HG02588 (cell line): ENCODE measurements around the gene TMEM45A.
"Not testable (repeated sequence)": the region's sequence is repeated elsewhere in the genome, so short reads cannot be mapped to it uniquely, and the experiment has no call there.

Experiments
- ATAC-seq: cut with Tn5 transposase; IDR thresholded peaks from one replicate; pipeline ENCODE4 v1.9.1; 2021; ENCODE audit warnings: mild to moderate bottlenecking, moderate library complexity; ENCODE audit not compliant: unreplicated experiment

The TMEM45A gene, protein sequence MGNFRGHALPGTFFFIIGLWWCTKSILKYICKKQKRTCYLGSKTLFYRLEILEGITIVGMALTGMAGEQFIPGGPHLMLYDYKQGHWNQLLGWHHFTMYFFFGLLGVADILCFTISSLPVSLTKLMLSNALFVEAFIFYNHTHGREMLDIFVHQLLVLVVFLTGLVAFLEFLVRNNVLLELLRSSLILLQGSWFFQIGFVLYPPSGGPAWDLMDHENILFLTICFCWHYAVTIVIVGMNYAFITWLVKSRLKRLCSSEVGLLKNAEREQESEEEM

DNA sequence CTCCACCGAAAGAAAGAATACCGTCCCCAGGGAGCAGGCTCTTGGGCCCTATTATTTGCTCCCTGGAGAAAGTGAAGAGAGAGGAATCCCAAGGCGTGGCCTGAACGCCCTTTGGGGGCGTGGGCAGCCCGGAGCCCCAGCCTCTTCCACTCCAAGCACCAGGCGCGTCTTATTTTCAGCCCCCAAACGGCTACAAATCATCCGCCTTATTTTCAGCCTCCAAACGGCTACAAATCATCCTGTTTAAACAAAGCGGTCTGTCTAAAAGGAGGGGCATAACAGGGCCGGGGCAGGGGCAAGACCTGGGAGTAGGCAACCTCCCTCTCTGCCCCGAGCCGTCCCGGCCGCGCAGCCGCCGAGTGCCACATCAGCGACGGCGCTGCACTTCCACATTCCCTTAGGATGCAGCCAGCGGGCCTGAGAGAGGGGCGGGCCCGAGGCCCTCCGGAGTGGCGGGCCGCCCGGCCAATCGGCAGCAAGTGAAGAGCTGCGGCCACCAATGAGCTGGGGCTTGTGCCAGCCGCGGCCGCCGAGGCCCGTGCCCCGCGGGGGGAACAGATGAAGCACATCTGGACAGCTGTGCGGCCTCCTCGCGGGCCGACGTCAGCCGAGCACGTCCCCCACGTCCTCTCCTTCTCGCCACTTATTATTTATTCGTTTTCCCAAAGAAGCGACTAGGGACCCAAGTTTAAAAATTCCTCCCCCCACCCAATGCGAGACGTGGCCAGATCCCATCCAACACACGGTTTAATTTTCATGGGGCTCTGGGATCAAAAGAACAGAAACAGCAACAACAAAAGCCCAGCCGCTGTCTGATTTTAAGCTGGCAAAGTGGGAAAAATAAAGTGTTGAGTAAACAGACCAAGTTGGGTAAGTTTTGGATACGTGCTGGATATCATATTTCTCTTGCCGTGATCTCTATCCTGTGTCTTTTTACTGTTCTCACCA lies at the start of gene TMEM45A:
Gene TMEM45A, plus strand, starts transcription at position 561 of the 948 bp plus-strand sequence. CDS start 62,593 bp downstream, outside the sequence.
- peak; percentile 98 for ATAC-seq

DNA sequence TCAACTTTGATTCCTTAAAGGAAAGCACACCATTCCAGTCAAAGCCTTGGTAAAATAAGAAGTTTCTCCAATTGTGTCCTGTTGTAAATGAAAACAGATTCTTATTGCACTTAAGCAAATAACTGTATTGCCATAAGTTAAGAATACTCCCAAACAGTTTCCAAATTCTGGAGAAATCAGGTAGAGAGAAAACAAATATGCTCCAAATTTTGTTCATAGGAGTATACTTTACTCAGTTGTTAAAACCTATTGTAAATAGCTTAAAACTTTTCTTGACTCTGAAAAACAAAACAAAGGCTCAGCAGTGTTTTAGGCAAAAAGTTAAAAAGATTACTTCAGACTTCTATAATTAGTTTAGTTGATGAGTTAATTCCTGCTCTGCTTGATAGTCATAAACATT lies 48.7 kb upstream of the TMEM45A start:
- no peak for ATAC-seq

DNA sequence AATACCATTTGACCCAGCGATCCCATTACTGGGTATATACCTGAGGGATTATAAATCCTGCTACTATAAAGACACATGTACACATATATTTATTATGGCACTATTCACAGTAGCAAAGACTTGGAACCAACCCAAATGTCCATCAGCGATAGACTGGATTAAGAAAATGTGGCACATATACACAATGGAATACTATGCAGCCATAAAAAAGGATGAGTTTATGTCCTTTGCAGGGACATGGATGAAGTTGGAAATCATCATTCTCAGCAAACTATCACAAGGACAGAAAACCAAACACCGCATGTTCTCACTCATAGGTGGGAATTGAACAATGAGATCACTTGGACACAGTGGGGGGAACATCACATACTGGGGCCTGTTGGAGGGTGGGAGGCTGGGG lies 45.4 kb upstream of the TMEM45A start:
- not testable (repeated sequence) for ATAC-seq

DNA sequence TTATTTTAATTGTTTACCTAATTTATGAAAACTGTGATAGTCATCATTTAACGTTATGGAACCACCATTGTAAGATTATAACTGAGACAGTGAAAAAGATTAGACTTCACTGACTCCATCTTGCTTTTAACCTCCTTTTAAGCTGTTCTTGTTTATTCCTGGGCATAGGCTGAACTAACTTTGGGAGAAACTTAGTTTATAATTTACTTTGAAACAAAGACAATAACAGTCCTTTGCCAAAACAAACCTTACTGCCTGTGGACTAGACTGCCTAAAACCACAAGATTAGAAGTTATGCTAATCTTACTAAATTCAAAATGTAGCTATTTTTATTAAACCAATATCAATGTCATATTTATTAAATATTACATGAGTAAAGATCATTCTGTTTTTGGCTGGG lies 44.3 kb upstream of the TMEM45A start:
- ATAC-seq, result no peak

DNA sequence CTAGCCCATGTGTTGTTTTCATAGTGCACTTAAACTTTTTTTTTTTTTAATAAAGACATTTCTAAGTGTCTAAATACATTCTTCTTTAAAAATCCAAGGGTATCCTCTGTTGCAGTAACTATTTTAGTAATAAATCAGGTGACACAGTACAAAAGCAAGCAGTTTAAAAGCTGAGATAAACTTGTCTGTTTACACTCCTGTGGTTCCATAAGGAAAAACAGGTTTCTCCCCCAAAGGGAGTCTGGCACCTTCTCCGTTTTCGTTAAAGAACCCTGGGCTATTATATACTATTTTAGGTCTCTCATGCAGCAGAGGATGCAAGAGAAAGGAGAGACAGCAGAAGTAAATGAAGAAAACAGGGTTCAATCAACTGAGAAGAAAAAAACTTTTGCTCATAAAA lies 43.2 kb upstream of the TMEM45A start:
- no peak for ATAC-seq

DNA sequence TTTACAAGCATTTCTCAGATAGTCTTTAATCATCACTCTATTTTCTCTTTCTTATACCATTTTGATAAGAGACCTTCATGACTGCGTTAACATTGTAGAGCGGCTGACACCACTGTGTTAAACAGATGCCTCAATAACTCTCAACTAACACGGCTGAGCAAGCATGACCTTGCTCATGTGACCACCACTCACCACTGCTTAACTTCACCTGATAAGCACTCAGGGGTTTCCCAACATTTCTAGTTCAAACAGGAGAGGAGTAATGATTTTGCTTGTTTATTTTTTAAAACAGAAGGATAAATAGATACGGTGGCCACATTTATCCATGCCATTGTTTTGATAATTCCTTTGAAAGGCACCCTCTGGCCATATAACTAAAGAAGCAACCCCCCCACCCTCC lies 37.7 kb upstream of the TMEM45A start:
- no peak for ATAC-seq

DNA sequence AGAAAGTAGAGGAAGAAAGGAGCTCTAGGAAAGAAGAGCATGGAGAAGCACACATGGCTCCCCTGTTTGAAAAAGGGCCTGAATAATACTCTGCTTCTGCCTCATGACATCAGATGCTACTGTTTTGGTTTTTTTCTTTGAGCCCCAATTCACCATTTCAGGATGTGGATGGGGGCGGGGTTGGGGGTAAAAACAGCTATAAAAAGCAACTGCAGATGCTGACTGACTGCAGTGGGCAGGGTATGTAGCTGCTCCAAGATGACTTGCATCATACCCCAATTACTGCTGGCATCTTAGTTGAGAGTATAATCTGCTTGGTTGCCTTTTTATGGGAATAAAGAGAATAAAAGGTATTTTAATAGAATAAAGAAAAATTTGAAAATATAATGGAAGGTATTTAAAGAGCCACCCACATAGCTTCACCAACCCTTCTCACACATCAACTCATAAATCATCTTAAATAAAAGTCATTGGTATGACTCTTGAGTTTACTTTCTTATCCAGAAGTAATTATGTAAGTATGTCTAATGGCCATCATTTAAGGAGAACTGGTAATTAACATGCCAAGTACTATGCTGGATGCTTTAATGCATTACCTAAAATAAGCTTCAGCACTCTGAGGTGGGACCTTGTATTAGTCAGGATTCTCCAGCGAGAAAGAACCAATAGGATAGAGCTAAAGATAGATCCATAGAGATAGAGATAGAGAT lies 36.4 kb upstream of the TMEM45A start:
- no peak for ATAC-seq

DNA sequence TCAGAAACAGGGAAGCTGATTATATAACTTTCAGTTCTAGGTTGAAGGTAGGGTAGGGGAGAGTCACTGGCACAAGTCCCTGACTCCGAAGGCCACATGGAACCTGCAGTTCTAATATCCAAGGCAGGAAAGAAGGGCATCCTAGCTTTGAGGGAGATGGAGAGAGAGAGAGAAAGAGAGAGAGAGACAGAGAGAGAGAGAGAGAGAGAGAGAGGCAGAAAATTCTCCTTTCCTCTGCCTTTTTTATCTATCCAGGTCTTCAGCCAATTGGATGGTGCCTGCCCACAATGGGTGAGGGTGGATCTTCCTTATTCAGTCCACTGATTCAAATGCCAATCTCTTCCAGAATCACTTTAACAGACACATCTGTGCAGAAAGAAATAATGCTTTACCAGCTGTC lies 35.7 kb upstream of the TMEM45A start:
- no peak for ATAC-seq

DNA sequence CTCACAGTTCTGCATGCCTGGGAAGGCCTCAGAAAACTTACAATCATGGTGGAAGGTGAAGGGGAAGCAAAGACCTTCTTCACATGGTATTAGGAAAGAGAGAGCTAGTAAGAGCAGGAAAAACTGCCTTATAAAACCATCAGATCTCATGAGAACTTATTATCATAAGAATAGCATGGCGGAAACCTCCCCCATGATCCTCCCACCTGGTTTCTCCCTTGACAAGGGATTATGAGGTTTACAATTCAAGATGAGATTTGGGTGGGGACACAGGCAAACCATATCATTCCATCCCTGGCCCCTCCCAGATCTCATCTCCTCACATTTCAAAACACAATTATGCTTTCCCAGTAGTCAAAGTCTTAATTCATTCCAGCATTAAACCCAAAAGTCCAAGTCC lies 34.6 kb upstream of the TMEM45A start:
- ATAC-seq, result no peak

DNA sequence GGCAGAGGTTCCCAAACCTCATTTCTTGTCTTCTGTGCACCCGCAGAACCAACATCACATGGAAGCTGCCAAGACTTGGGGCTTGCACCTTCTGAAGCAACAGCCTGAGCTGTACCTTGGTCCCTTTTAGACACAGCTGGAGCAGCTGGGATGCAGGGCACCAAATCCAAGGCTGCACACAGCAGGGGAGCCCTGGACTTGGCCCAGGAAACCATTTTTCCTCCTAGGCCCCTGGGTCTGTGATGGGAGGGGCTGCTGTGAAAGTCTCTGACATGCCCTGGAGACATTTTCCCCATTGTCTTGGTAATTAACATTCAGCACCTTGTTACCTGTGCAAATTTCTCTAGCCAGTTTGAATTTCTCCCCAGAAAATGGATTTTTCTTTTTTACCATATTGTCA lies 33.6 kb upstream of the TMEM45A start:
- ATAC-seq, result no peak

DNA sequence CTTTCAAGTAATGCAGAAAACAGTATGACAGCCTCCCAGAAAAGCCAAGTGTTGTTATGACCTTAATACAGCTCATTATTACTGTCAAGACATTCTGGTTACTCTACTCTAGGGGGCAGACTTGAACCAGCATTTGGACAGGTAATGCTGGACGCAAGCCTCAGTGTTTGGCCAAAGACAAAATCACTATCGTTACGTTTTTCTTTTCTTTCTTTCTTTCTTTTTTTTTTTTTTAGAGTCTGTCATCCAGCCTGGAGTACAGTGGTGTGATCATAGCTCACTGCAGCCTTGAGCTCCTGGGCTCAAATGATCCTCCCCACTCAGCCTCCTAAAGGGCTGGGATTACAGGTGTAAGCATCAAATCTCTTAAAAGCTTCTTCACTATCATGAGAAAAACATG lies 29.4 kb upstream of the TMEM45A start:
- peak; percentile 84 for ATAC-seq

DNA sequence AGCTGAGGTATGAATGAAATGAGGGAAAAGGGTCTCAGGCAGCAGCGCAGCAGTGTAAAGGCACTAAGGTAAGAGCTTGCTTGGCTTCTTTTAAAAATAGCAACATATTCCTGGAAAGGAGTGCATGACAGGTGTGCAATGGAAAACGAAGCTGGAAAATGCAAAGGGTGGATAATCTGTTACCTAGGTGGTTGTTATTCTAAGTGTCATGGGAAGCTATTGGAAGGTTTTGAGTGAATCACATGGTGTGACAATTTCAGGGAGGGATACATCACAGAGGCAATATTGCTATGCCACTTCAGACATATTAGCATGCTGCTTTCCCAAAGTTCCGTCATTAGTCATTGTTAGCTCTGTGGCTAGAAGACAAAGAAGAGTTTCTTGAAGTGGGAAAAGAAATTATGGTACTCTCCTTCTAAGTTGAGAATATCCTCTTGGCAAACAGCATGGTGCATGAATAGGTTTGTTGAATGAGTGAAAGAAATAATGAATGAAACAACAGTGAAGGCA lies 28.7 kb upstream of the TMEM45A start:
- no peak for ATAC-seq

DNA sequence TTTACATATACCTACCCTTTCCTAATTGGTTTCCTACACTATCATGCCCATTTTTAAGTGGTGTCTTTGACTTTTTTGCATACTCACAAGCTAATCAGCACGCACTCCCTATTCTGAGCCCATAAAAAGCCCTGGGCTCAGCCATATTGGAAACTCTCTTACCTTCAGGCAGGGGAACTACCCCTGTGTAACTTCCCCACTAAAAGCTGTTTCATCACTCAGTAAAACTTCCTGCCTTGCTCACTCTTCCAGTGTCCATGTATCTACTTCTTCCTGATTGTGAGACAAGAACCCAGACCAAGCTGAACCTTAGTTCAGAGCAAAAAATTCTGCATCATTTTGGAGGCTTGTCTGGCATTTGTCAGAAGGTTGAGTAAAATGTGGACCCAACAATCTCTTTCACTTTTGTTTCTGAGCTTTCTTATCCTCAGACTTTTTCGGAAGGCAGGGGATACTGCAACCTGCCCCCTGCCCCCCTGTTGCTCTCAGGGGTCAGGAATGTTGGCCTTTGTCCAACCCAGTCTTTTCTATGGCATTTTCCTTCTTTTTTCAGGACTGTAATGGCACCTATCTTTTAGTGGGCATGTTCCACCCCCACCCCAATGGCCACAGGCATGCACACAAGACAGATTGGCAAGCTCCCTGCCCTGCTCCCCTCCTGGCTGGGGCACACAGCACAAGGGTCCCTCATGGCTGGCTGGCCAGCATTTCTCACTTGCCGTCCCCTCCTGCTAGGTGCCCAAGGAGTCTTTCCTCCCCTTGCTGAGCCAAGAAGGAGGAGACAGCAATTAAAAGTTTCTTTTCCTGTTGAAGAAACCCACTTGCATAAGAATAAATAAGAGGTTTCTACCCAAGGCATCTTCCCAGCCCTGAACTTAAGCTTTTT lies 26.3 kb upstream of the TMEM45A start:
- peak; percentile 58 for ATAC-seq

DNA sequence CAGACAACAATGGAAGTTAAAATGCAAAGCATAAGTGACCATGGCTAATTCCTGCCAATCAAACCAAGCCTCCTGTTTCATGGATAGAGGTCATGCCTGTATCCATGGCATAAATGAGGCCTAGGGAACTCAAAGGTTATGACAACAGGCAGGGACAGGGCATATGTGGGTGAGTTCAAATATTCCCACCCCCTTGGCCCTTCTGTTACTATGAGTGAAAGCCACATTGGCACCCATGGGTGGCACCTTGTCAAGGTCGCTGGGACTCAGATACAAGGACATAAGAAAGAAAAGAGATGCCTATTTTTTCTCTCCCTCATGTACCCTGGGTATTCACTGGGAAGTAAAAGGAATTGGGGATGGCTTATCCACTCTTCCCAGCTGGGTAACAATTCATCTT lies 25.3 kb upstream of the TMEM45A start:
- no peak for ATAC-seq

DNA sequence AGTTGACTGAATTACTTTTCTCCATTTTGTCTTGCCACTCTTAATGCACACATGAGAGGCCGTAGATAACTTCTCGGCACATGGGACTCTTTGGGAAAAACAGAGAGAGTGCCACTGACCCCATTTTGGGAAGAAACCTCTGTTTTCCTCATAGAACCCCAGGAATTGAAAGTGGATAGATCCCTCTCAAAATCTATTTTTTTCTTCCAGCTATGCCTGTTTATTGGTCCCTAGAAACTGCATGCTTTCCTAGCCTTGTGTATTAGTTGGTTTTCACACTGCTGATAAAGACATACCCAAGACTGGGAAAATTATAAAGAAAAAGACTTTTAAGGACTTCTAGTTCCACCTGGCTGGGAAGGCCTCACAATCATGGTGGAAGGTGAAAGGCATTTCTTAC lies 23.7 kb upstream of the TMEM45A start:
- no peak for ATAC-seq

DNA sequence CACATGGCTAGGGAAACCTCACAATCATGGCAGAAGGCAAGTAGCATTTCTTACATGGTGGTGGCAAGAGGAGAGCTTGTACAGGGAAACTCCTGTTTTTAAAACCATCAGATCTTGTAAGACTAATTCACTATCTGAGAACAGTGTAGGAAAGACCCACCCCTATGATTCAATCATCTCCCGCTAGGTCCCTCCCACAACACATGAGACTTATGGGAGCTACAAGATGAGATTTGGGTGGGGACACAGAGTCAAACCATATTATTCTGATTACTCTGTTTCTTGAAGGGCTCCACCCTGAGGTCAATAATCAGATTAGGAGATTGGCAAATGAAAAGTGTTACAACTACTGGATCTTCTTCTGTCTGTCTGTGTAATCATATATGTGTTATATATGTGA lies 21.5 kb upstream of the TMEM45A start:
- ATAC-seq, result no peak

DNA sequence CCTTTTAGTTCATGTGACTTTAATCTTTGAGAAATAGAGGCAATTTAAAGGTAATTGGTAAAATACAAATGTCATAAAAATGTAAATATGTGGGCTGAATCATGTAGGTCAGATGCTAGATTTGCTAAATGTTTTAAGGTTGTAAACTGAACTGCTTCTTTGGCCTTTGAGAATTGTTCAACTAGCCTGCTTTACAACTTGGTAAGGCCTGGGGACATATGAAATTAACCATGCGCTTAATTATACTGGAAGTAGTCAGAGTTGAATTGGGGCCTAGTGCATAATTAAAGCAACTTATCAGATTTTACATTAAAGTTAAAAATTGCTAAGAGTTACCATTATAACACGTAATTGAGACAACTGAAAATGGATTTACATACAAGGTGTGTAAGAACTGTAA lies 21.0 kb upstream of the TMEM45A start:
- no peak for ATAC-seq

DNA sequence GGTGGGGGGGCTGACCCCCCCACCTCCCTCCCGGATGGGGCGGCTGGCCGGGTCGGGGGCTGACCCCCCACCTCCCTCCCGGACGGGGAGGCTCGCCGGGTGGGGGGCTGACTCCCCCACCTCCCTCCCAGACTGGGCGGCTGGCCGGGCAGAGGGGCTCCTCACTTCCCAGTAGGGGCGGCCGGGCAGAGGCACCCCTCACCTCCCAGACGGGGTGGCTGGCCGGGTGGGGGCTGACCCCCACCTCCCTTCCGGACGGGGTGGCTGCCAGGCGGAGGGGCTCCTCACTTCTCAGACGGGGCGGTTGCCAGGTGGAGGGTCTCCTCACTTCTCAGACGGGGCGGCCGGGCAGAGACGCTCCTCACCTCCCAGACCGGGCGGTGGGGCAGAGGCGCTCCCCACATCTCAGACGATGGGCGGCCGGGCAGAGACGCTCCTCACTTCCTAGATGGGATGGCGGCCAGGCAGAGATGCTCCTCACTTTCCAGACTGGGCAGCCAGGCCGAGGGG lies 14.5 kb upstream of the TMEM45A start:
- not testable (repeated sequence) for ATAC-seq

DNA sequence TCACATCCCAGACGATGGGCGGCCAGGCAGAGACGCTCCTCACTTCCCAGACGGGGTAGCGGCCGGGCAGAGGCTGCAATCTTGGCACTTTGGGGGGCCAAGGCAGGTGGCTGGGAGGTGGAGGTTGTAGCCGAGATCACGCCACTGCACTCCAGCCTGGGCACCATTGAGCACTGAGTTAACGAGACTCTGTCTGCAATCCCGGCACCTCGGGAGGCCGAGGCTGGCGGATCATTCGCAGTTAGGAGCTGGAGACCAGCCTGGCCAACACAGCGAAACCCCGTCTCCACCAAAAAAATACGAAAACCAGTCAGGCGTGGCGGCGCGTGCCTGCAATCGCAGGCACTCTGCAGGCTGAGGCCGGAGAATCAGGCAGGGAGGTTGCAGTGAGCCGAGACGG lies 13.9 kb upstream of the TMEM45A start:
- ATAC-seq, result not testable (repeated sequence)

DNA sequence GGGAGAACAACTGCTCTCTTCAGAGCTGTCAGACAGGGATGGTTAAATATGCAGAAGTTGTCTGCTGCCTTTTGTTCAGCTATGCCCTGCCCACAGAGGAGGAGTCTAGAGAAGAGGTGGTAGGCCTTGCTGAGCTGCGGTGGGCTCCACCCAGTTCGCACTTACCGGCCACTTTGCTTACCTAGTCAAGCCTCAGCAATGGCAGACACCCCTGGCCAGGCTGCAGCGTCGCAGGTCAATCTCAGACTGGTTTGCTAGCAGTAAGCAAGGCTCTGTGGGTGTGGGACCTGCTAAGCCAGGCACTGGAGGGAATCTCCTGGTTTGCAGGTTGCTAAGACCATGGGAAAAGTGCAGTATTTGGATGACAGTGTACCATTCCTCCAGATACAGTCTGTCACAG lies 12.3 kb upstream of the TMEM45A start:
- no peak for ATAC-seq
